NT2/D1 (cell line): ENCODE results near the gene RBM48.

Source experiments
- SUZ12 ChIP-seq: IDR thresholded peaks from 2 replicates; pipeline ENCODE4 v1.6.1; 2011; ENCODE audit not compliant: insufficient read length, insufficient read depth; ENCODE audit errors: extremely low read depth
- YY1 ChIP-seq: IDR thresholded peaks from 2 replicates; pipeline ENCODE4 v1.6.1; 2011; ENCODE audit not compliant: insufficient read length, insufficient read depth
- ZNF274 ChIP-seq: IDR thresholded peaks from 2 replicates; pipeline ENCODE4 v1.6.1; 2011; ENCODE audit warnings: mild to moderate bottlenecking, low read depth, low read length

GRCh38 chr7:92586403-92586802 is 57.8 kb downstream of the RBM48 start:
- TF ChIP-seq SUZ12: no peak
- no peak for TF ChIP-seq ZNF274
- TF ChIP-seq YY1: no peak
